Activated naive CD8-positive, alpha-beta T cell treated with anti-CD3 and anti-CD28 coated beads for 36 hours (primary cell): ENCODE data around the gene GTF2A1L. TPM values are rescaled to one million over a fixed set of nuclear protein-coding genes. Genes with fewer than 3 reads are reported as not detected.
"Not testable (repeated sequence)": the region's sequence is repeated elsewhere in the genome, so short reads cannot be mapped to it uniquely, and the experiment has no call there.

Source experiments
- DNase-seq: peaks from one replicate; pipeline ENCODE4 v3.0.0; 2021
- H3K27ac Mint-ChIP-seq: one replicate; pipeline ENCODE4 v1.8.0; 2022; ENCODE audit warnings: mild to moderate bottlenecking, moderate library complexity, mixed read lengths
- H3K27me3 Mint-ChIP-seq: one replicate; pipeline ENCODE4 v1.8.0; 2022; ENCODE audit warnings: mild to moderate bottlenecking, mixed read lengths
- H3K36me3 Mint-ChIP-seq: one replicate; pipeline ENCODE4 v1.8.0; 2021; ENCODE audit warnings: mild to moderate bottlenecking, mixed read lengths
- H3K4me1 Mint-ChIP-seq: one replicate; pipeline ENCODE4 v1.8.0; 2021; ENCODE audit warnings: mixed read lengths
- H3K4me3 Mint-ChIP-seq: one replicate; pipeline ENCODE4 v1.8.0; 2022; ENCODE audit warnings: mild to moderate bottlenecking, moderate library complexity, mixed read lengths
- H3K9me3 Mint-ChIP-seq: one replicate; pipeline ENCODE4 v1.8.0; 2022; ENCODE audit warnings: mixed read lengths
- total RNA-seq, 2 experiments: library from RNA; stranded (reverse); gene quantifications; one replicate each; pipeline ENCODE4 v1.2.3, GENCODE V29; 2021

The GTF2A1L gene
- not detected for total RNA-seq

- Mint-ChIP-seq H3K36me3 (no peaks in the 10 kb centered on the region), H3K27me3 (peaks cover 10% of the 10 kb centered on the region), H3K27ac (no peak within 1 kb of the TSS), H3K4me3 (peak within 1 kb of the TSS; percentile 22), H3K9me3 (no peaks in the 10 kb centered on the region), H3K4me1 (no peaks in the 10 kb centered on the region)
- no peak for DNase-seq
Observed at GRCh38 chr2:48617618-48618017, at the start of gene GTF2A1L. Gene GTF2A1L (plus strand): TSS chr2:48617856. CDS start chr2:48617875, 19 bp downstream.

GRCh38 chr2:48568547-48568946, 49.1 kb upstream of the GTF2A1L start:
- no peaks in the 10 kb centered on the region for H3K9me3 Mint-ChIP-seq
- no peaks in the 10 kb centered on the region for H3K4me1 Mint-ChIP-seq
- no peak for DNase-seq
- H3K27me3 Mint-ChIP-seq = peaks cover 5% of the 10 kb centered on the region
- H3K36me3 Mint-ChIP-seq = no peaks in the 10 kb centered on the region
- H3K27ac Mint-ChIP-seq = no peak overlapping the region
- H3K4me3 Mint-ChIP-seq = no peak overlapping the region

- Mint-ChIP-seq H3K4me1 (no peaks in the 10 kb centered on the region), H3K4me3 (no peak overlapping the region), H3K27me3 (peaks cover 5% of the 10 kb centered on the region), H3K27ac (no peak overlapping the region), H3K9me3 (no peaks in the 10 kb centered on the region), H3K36me3 (no peaks in the 10 kb centered on the region)
- DNase-seq = no peak
Observed at GRCh38 chr2:48569433-48569832, 48.2 kb upstream of the GTF2A1L start.

GRCh38 chr2:48572816-48573215, 44.8 kb upstream of the GTF2A1L start:
- H3K27me3 Mint-ChIP-seq = no peaks in the 10 kb centered on the region
- no peak overlapping the region for H3K27ac Mint-ChIP-seq
- no peaks in the 10 kb centered on the region for H3K9me3 Mint-ChIP-seq
- no peaks in the 10 kb centered on the region for H3K36me3 Mint-ChIP-seq
- H3K4me3 Mint-ChIP-seq = no peak overlapping the region
- H3K4me1 Mint-ChIP-seq = peaks cover 7% of the 10 kb centered on the region
- DNase-seq = no peak

GRCh38 chr2:48574353-48575287, 43.0 kb upstream of the GTF2A1L start:
- peaks cover 7% of the 10 kb centered on the region for H3K4me1 Mint-ChIP-seq
- no peaks in the 10 kb centered on the region for H3K27me3 Mint-ChIP-seq
- DNase-seq = no peak
- H3K4me3 Mint-ChIP-seq = no peak overlapping the region
- H3K9me3 Mint-ChIP-seq = no peaks in the 10 kb centered on the region
- H3K36me3 Mint-ChIP-seq = no peaks in the 10 kb centered on the region
- peak overlapping the region; percentile 32 for H3K27ac Mint-ChIP-seq

GRCh38 chr2:48578313-48578712, 39.3 kb upstream of the GTF2A1L start:
- Mint-ChIP-seq H3K4me3 (no peak overlapping the region), H3K36me3 (no peaks in the 10 kb centered on the region), H3K27me3 (no peaks in the 10 kb centered on the region), H3K27ac (no peak overlapping the region), H3K4me1 (peaks cover 7% of the 10 kb centered on the region), H3K9me3 (no peaks in the 10 kb centered on the region)
- DNase-seq = no peak

GRCh38 chr2:48583961-48584360, 33.7 kb upstream of the GTF2A1L start:
- Mint-ChIP-seq H3K4me3 (no peak overlapping the region), H3K36me3 (no peaks in the 10 kb centered on the region), H3K4me1 (peaks cover 6% of the 10 kb centered on the region), H3K27me3 (no peaks in the 10 kb centered on the region), H3K27ac (no peak overlapping the region), H3K9me3 (no peaks in the 10 kb centered on the region)
- no peak for DNase-seq

GRCh38 chr2:48584551-48584950, 33.1 kb upstream of the GTF2A1L start:
- Mint-ChIP-seq H3K27ac (no peak overlapping the region), H3K27me3 (no peaks in the 10 kb centered on the region), H3K9me3 (no peaks in the 10 kb centered on the region), H3K4me3 (no peak overlapping the region), H3K4me1 (peaks cover 8% of the 10 kb centered on the region), H3K36me3 (no peaks in the 10 kb centered on the region)
- DNase-seq = no peak

- peak; percentile 5 for DNase-seq
- Mint-ChIP-seq H3K4me1 (peaks cover 8% of the 10 kb centered on the region), H3K9me3 (no peaks in the 10 kb centered on the region), H3K4me3 (no peak overlapping the region), H3K27me3 (no peaks in the 10 kb centered on the region), H3K36me3 (no peaks in the 10 kb centered on the region), H3K27ac (no peak overlapping the region)
Observed at GRCh38 chr2:48586433-48586832, 31.2 kb upstream of the GTF2A1L start.

- H3K27me3 Mint-ChIP-seq = no peaks in the 10 kb centered on the region
- no peak overlapping the region for H3K4me3 Mint-ChIP-seq
Observed at GRCh38 chr2:48587560-48587959, 30.1 kb upstream of the GTF2A1L start.

GRCh38 chr2:48587961-48588360, 29.7 kb upstream of the GTF2A1L start:
- H3K4me3 Mint-ChIP-seq = no peak overlapping the region
- no peaks in the 10 kb centered on the region for H3K27me3 Mint-ChIP-seq
- H3K36me3 Mint-ChIP-seq = no peaks in the 10 kb centered on the region
- peaks cover 8% of the 10 kb centered on the region for H3K4me1 Mint-ChIP-seq
- H3K9me3 Mint-ChIP-seq = no peaks in the 10 kb centered on the region
- DNase-seq = no peak
- H3K27ac Mint-ChIP-seq = no peak overlapping the region

More at GRCh38 chr2:48587560-48587959, 30.1 kb upstream of the GTF2A1L start:
- DNase-seq = no peak
- Mint-ChIP-seq H3K4me1 (peaks cover 8% of the 10 kb centered on the region), H3K9me3 (no peaks in the 10 kb centered on the region), H3K27ac (no peak overlapping the region), H3K36me3 (no peaks in the 10 kb centered on the region)

- H3K27me3 Mint-ChIP-seq = no peaks in the 10 kb centered on the region
- no peaks in the 10 kb centered on the region for H3K9me3 Mint-ChIP-seq
- no peak overlapping the region for H3K4me3 Mint-ChIP-seq
- H3K36me3 Mint-ChIP-seq = no peaks in the 10 kb centered on the region
- H3K27ac Mint-ChIP-seq = no peak overlapping the region
- DNase-seq = no peak
- H3K4me1 Mint-ChIP-seq = peaks cover 8% of the 10 kb centered on the region
Observed at GRCh38 chr2:48588745-48589144, 28.9 kb upstream of the GTF2A1L start.

- Mint-ChIP-seq H3K36me3 (no peaks in the 10 kb centered on the region), H3K27me3 (no peaks in the 10 kb centered on the region), H3K27ac (no peak overlapping the region)
Observed at GRCh38 chr2:48589170-48589767, 28.4 kb upstream of the GTF2A1L start.

GRCh38 chr2:48590017-48590416, 27.6 kb upstream of the GTF2A1L start:
- Mint-ChIP-seq H3K27ac (no peak overlapping the region), H3K4me1 (peaks cover 8% of the 10 kb centered on the region), H3K27me3 (no peaks in the 10 kb centered on the region), H3K4me3 (no peak overlapping the region), H3K9me3 (no peaks in the 10 kb centered on the region), H3K36me3 (no peaks in the 10 kb centered on the region)
- DNase-seq = no peak

More at GRCh38 chr2:48589170-48589767, 28.4 kb upstream of the GTF2A1L start:
- Mint-ChIP-seq H3K9me3 (no peaks in the 10 kb centered on the region), H3K4me3 (no peak overlapping the region), H3K4me1 (peaks cover 8% of the 10 kb centered on the region)
- no peak for DNase-seq

GRCh38 chr2:48592067-48592466, 25.6 kb upstream of the GTF2A1L start:
- no peaks in the 10 kb centered on the region for H3K27me3 Mint-ChIP-seq
- H3K4me1 Mint-ChIP-seq = peaks cover 2% of the 10 kb centered on the region
- no peak overlapping the region for H3K4me3 Mint-ChIP-seq
- no peak overlapping the region for H3K27ac Mint-ChIP-seq
- no peaks in the 10 kb centered on the region for H3K9me3 Mint-ChIP-seq
- DNase-seq = no peak
- no peaks in the 10 kb centered on the region for H3K36me3 Mint-ChIP-seq

GRCh38 chr2:48596751-48597150, 20.9 kb upstream of the GTF2A1L start:
- H3K27ac Mint-ChIP-seq, H3K4me3 Mint-ChIP-seq, DNase-seq, H3K4me1 Mint-ChIP-seq, H3K27me3 Mint-ChIP-seq, H3K9me3 Mint-ChIP-seq, H3K36me3 Mint-ChIP-seq: not testable (repeated sequence)
